Tibial artery (tissue), 4 donors: ENCODE data around the gene EPOP.
A peak's percentile ranks its signal among the peaks of the same experiment; 100 is the strongest.

Source experiments
- DNase-seq, 2 donors: peaks; one replicate each; pipeline ENCODE4 v3.0.0-alpha.2; 2019
- H3K27ac ChIP-seq, 2 donors: fragments of 200-600 bp; sonication (generic) in 1 of 2; 1 replicate in 1 of 2; 2 replicates in 1 of 2; pipeline ENCODE4 v1.5.1; 2018 to 2019; ENCODE audit warnings: mild to moderate bottlenecking in 1 of 2
- H3K27me3 ChIP-seq, 2 donors: fragments of 200-600 bp; sonication (generic) in 1 of 2; one replicate each; pipeline versions ENCODE4 v1.5.1 to v1.6.0; 2016 to 2019
- H3K36me3 ChIP-seq, 3 donors: fragments of 200-600 bp; sonication (generic) in 2 of 3; one replicate each; pipeline ENCODE4 v1.5.1; 2016 to 2019; ENCODE audit warnings: mild to moderate bottlenecking in 2 of 3
- H3K4me1 ChIP-seq, 4 donors: fragments of 200-600 bp; sonication (generic) in 2 of 4; 1 replicate in 3 of 4; 2 replicates in 1 of 4; pipeline ENCODE4 v1.5.1; 2016 to 2019
- H3K4me3 ChIP-seq, 2 donors: fragments of 200-600 bp; sonication (generic) in 1 of 2; 1 replicate in 1 of 2; 2 replicates in 1 of 2; pipeline ENCODE4 v1.5.1; 2018 to 2019; ENCODE audit warnings: mild to moderate bottlenecking in 2 of 2
- H3K9me3 ChIP-seq, 3 donors: fragments of 200-600 bp; sonication (generic) in 1 of 3; one replicate each; pipeline ENCODE4 v1.5.1; 2016 to 2019
- intact Hi-C: fragments of 100-400 bp; cut with DNase I; formaldehyde crosslinking; loops from one replicate; pipeline ENCODE4 v1.15.0; 2023; ENCODE audit warnings: low total_unique reads
- TF ChIP-seq, protein P1 (sequence below), 2 experiments: fragments of 200-600 bp in 1 of 2; fragments of 450-650 bp in 1 of 2; IDR thresholded peaks; one replicate each; pipeline ENCODE4 v1.5.1; 2017 to 2019; ENCODE audit warnings: antibody characterized with exemption in 2 of 2, mild to moderate bottlenecking in 1 of 2, moderate library complexity in 1 of 2

Gene EPOP

GRCh38 chr17:38709104-38709820 is 34.5 kb upstream of the EPOP start:
- Histone ChIP-seq H3K9me3 (no peaks in the 10 kb centered on the region), H3K27me3 (no peaks in the 10 kb centered on the region), H3K4me1 (peaks cover 3 to 21% (median 14%) of the 10 kb centered on the region in 4 donors), H3K27ac (no peak overlapping the region), H3K4me3 (no peak overlapping the region), H3K36me3 (peaks cover 34 to 71% (median 58%) of the 10 kb centered on the region in 3 donors)
- intact Hi-C loops = no loop called here
- TF ChIP-seq, protein P1, sequence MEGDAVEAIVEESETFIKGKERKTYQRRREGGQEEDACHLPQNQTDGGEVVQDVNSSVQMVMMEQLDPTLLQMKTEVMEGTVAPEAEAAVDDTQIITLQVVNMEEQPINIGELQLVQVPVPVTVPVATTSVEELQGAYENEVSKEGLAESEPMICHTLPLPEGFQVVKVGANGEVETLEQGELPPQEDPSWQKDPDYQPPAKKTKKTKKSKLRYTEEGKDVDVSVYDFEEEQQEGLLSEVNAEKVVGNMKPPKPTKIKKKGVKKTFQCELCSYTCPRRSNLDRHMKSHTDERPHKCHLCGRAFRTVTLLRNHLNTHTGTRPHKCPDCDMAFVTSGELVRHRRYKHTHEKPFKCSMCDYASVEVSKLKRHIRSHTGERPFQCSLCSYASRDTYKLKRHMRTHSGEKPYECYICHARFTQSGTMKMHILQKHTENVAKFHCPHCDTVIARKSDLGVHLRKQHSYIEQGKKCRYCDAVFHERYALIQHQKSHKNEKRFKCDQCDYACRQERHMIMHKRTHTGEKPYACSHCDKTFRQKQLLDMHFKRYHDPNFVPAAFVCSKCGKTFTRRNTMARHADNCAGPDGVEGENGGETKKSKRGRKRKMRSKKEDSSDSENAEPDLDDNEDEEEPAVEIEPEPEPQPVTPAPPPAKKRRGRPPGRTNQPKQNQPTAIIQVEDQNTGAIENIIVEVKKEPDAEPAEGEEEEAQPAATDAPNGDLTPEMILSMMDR (IDR thresholded peaks at IDR 0.05) = no peak
- DNase-seq = no peak

GRCh38 chr17:38707678-38708351 is 33.1 kb upstream of the EPOP start:
- H3K9me3 ChIP-seq = no peaks in the 10 kb centered on the region
- peak overlapping the region in 1 of 2 donors; percentile 94 for H3K27ac ChIP-seq
- peaks cover 21 to 56% (median 45%) of the 10 kb centered on the region in 3 donors for H3K36me3 ChIP-seq
- H3K4me1 ChIP-seq = peaks cover 3 to 31% (median 18%) of the 10 kb centered on the region in 4 donors
- intact Hi-C loops = no loop called here
- no peaks in the 10 kb centered on the region for H3K27me3 ChIP-seq
- H3K4me3 ChIP-seq = no peak overlapping the region
- no peak for DNase-seq
- TF ChIP-seq, protein P1 (IDR thresholded peaks at IDR 0.05) = no peak

GRCh38 chr17:38706505-38707216 is 31.9 kb upstream of the EPOP start:
- peak overlapping the region; percentile 96 to 97 for H3K4me3 ChIP-seq
- no peaks in the 10 kb centered on the region for H3K27me3 ChIP-seq
- peak overlapping the region; percentile 94 to 96 for H3K27ac ChIP-seq
- DNase-seq = no peak
- TF ChIP-seq, protein P1 (IDR thresholded peaks at IDR 0.05) = no peak
- H3K4me1 ChIP-seq = peaks cover 3 to 35% (median 20%) of the 10 kb centered on the region in 4 donors
- H3K9me3 ChIP-seq = no peaks in the 10 kb centered on the region
- H3K36me3 ChIP-seq = peaks cover 14 to 45% (median 34%) of the 10 kb centered on the region in 3 donors
- intact Hi-C loops = no loop called here

DNA sequence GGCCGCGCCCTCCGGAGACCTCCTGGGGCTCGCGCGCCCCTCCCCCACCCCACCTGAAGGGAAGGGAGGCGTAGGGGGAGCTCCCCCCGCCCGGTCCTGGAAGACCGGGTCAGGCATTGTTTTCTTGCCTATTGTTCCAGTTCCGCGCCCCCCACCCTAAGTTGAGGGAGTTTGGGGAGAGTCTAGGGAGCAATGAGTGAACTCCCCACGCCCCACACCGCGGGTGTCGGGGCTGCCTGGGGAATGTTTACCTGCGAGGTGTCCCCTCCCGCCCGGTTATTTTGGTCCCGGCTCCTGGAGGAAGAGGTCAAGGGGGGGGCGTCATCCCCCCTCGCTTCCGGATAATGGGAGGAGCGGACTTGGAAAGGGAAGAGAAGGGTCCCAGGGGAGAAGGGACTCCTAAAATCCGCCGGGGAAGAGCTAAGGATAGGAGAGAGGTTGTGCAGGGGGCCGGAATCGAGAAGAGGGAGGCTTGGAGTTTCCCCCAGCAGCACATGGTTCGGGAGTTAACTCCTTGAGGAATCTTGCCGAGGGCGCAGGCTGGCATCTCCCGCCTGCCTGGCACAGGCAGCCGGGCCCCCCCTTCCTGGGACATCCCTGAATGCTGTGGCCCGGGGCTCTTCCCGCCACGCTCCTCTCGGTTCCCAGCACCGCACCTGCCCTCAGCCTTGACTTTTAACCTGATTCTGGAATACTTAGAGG is 31.2 kb upstream of the EPOP start:
- peak overlapping the region; percentile 96 to 97 for H3K4me3 ChIP-seq
- H3K36me3 ChIP-seq = peaks cover 7 to 38% (median 27%) of the 10 kb centered on the region in 3 donors
- no peaks in the 10 kb centered on the region for H3K27me3 ChIP-seq
- intact Hi-C loops = no loop called here
- TF ChIP-seq, protein P1 (IDR thresholded peaks at IDR 0.05) = no peak
- H3K27ac ChIP-seq = peak overlapping the region; percentile 94 to 96
- peak; percentile 73 to 87 for DNase-seq
- peaks cover 3 to 42% (median 27%) of the 10 kb centered on the region in 4 donors for H3K4me1 ChIP-seq
- H3K9me3 ChIP-seq = no peaks in the 10 kb centered on the region

DNA sequence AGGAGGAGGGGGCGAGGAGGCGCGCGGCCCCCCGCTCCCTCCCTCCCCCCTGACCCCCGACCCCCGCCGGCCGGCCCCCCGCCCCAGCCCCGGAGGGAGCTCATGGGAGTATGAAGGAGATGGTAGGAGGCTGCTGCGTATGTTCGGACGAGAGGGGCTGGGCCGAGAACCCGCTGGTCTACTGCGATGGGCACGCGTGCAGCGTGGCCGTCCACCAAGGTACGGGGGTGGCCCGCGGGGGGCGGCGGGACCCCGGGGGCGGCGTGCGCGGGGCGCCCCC is 30.7 kb upstream of the EPOP start:
- TF ChIP-seq, protein P1 (IDR thresholded peaks at IDR 0.05) = no peak
- Histone ChIP-seq H3K36me3 (peaks cover 6 to 33% (median 24%) of the 10 kb centered on the region in 3 donors), H3K4me3 (peak overlapping the region; percentile 96 to 97), H3K27ac (peak overlapping the region; percentile 94 to 96), H3K4me1 (peaks cover 3 to 43% (median 27%) of the 10 kb centered on the region in 4 donors), H3K9me3 (no peaks in the 10 kb centered on the region), H3K27me3 (no peaks in the 10 kb centered on the region)
- no peak for DNase-seq
- intact Hi-C loops = no loop called here
